Measurements from ENCODE around the gene TNS3. TPM values are rescaled to one million over a fixed set of nuclear protein-coding genes. Genes with fewer than 3 reads are reported as not detected.

Gene TNS3
- total RNA-seq, 1 donor from 2014 or later, result 92.9 TPM

DNA sequence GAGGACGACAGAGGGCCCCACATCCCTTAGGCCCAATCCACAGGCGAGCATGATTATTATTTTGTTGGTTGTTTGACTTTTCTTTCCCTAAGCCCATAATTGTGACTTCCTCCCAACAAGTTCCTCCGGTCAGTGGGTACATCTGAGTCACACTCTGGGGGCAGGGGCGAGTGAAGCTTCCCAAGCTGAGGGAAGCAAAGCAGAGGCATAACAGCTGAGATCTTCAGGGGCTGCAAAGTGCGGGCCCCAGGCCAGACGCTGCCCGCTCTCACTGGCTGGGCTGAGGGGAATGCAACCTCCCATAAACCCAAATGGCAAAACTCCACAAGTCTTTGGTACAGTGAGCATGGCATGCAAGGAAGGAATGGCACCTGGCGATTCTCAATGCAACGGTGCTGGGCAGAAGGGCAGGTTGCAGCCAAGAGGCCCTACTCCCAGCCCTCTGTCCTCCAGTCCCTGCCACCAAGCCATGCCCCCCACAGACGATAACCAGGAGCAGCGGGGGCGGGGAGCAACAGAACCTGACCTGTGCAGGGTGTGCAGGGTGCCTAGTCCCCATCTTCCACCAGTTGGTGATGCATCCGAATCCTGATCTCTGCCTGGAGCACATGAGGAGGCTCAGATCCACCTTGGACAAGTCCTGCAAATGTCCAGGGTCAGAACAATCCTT is 25.3 kb downstream of the TNS3 start:
- H3K9me3 Mint-ChIP-seq (ENCODE audit: unreplicated experiment), result no peaks in the 10 kb centered on the region
- H3K27me3 ChIP-seq (ENCODE audit: insufficient read depth, low read length), result no peaks in the 10 kb centered on the region
- TF ChIP-seq EZH2 (IDR thresholded peaks at IDR 0.05; ENCODE audit: insufficient read depth, low read length), result no peak
- TF ChIP-seq, protein P1, sequence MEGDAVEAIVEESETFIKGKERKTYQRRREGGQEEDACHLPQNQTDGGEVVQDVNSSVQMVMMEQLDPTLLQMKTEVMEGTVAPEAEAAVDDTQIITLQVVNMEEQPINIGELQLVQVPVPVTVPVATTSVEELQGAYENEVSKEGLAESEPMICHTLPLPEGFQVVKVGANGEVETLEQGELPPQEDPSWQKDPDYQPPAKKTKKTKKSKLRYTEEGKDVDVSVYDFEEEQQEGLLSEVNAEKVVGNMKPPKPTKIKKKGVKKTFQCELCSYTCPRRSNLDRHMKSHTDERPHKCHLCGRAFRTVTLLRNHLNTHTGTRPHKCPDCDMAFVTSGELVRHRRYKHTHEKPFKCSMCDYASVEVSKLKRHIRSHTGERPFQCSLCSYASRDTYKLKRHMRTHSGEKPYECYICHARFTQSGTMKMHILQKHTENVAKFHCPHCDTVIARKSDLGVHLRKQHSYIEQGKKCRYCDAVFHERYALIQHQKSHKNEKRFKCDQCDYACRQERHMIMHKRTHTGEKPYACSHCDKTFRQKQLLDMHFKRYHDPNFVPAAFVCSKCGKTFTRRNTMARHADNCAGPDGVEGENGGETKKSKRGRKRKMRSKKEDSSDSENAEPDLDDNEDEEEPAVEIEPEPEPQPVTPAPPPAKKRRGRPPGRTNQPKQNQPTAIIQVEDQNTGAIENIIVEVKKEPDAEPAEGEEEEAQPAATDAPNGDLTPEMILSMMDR (IDR thresholded peaks at IDR 0.05; ENCODE audit: insufficient read depth, low read depth, low read length), result no peak
- no peak overlapping the region for H3K4me3 ChIP-seq (ENCODE audit: insufficient read depth, low read depth, low read length)
- H3K4me1 Mint-ChIP-seq (ENCODE audit: low read depth, unreplicated experiment), result peaks cover 39% of the 10 kb centered on the region
- H3K9me3 ChIP-seq (ENCODE audit: insufficient read depth, low read depth, low read length), result no peaks in the 10 kb centered on the region
- H3K27me3 Mint-ChIP-seq (ENCODE audit: low read depth, unreplicated experiment), result no peaks in the 10 kb centered on the region
- no peak overlapping the region for H3K9ac ChIP-seq (ENCODE audit: low read length)
- H3K36me3 ChIP-seq (ENCODE audit: insufficient read depth, low read length), result no peaks in the 10 kb centered on the region
- H3K36me3 Mint-ChIP-seq (ENCODE audit: low read depth, unreplicated experiment), result peaks cover 14% of the 10 kb centered on the region
- peaks cover 6% of the 10 kb centered on the region for H4K20me1 ChIP-seq (ENCODE audit: insufficient read depth, low read length)
- peak overlapping the region; percentile 67 for H3K27ac Mint-ChIP-seq (ENCODE audit: unreplicated experiment)
- peak overlapping the region; percentile 36 for H3K4me2 ChIP-seq (ENCODE audit: low read length)
- H3K79me2 ChIP-seq (ENCODE audit: insufficient read depth, low read length), result peaks cover 61% of the 10 kb centered on the region
- DNase-seq (ENCODE audit: low read depth) (no peak), FAIRE-seq (no peak)
- H3K4me1 ChIP-seq (ENCODE audit: insufficient read depth, low read length), result peaks cover 38% of the 10 kb centered on the region
- H2AFZ ChIP-seq (ENCODE audit: low read depth, low read length), result no peak overlapping the region
- no peak overlapping the region for H3K27ac ChIP-seq (ENCODE audit: low read depth, low read length)
- peak overlapping the region; percentile 25 for H3K4me3 Mint-ChIP-seq (ENCODE audit: unreplicated experiment)

DNA sequence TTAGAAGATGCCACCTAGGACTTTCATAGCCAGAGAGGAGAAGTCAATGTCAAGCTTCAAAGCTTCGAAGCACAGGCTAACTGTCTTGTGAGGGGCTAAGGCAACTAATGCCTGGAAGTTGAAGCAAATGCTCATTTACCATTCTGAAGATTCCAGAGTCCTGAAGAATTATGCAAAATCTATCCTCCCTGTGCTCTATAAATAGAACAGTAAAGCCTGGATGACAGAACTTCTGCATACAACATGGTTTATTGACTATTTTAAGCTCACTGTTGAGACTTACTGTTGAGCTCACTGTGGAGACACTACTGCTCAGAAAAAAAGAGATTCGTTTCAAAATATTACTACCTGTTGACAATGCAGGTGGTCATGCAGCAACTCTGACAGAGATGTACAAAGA is 28.6 kb downstream of the TNS3 start:
- Mint-ChIP-seq H3K36me3 (ENCODE audit: low read depth, unreplicated experiment) (peaks cover 13% of the 10 kb centered on the region), H3K27ac (ENCODE audit: unreplicated experiment) (no peak overlapping the region), H3K27me3 (ENCODE audit: low read depth, unreplicated experiment) (no peaks in the 10 kb centered on the region), H3K4me3 (ENCODE audit: unreplicated experiment) (no peak overlapping the region), H3K4me1 (ENCODE audit: low read depth, unreplicated experiment) (peaks cover 40% of the 10 kb centered on the region), H3K9me3 (ENCODE audit: unreplicated experiment) (peaks cover under 1% of the 10 kb centered on the region)
- FAIRE-seq (no peak), DNase-seq (ENCODE audit: low read depth) (no peak)
- Histone ChIP-seq H3K4me3 (ENCODE audit: insufficient read depth, low read depth, low read length) (no peak overlapping the region), H3K9ac (ENCODE audit: low read length) (no peak overlapping the region), H3K4me2 (ENCODE audit: low read length) (peak overlapping the region; percentile 15), H3K9me3 (ENCODE audit: insufficient read depth, low read depth, low read length) (no peaks in the 10 kb centered on the region), H3K27ac (ENCODE audit: low read depth, low read length) (peak overlapping the region; percentile 27), H3K27me3 (ENCODE audit: insufficient read depth, low read length) (no peaks in the 10 kb centered on the region), H3K36me3 (ENCODE audit: insufficient read depth, low read length) (no peaks in the 10 kb centered on the region), H2AFZ (ENCODE audit: low read depth, low read length) (no peak overlapping the region), H3K4me1 (ENCODE audit: insufficient read depth, low read length) (peaks cover 39% of the 10 kb centered on the region), H3K79me2 (ENCODE audit: insufficient read depth, low read length) (peaks cover 53% of the 10 kb centered on the region), H4K20me1 (ENCODE audit: insufficient read depth, low read length) (peaks cover 6% of the 10 kb centered on the region)
- TF ChIP-seq EZH2 (IDR thresholded peaks at IDR 0.05; ENCODE audit: insufficient read depth, low read length), result no peak
- TF ChIP-seq, protein P1 (IDR thresholded peaks at IDR 0.05; ENCODE audit: insufficient read depth, low read depth, low read length), result no peak

DNA sequence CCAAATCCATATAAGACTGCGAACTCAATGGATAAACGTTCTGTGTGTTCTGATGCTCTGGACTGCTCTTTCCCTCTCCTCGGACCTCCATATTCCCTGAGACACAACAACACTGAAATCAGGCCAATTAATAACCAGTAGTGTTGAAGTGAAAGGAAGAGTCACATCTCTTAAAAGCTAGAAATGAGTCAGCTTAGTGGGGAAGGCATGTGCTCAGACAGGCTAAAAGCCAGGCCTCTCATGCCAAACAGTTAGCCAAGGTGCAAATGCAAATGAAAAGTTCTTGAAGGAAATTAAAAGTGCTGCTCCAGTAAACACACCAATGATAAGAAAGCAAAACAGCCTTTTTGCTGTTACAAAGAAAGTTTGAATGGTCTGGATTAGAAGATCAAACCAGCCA is 29.3 kb downstream of the TNS3 start:
- Histone ChIP-seq H3K4me1 (ENCODE audit: insufficient read depth, low read length) (peaks cover 32% of the 10 kb centered on the region), H3K9ac (ENCODE audit: low read length) (no peak overlapping the region), H3K36me3 (ENCODE audit: insufficient read depth, low read length) (no peaks in the 10 kb centered on the region), H3K4me2 (ENCODE audit: low read length) (peak overlapping the region; percentile 15), H4K20me1 (ENCODE audit: insufficient read depth, low read length) (peaks cover 12% of the 10 kb centered on the region), H3K27me3 (ENCODE audit: insufficient read depth, low read length) (no peaks in the 10 kb centered on the region), H3K27ac (ENCODE audit: low read depth, low read length) (peak overlapping the region; percentile 35), H3K9me3 (ENCODE audit: insufficient read depth, low read depth, low read length) (no peaks in the 10 kb centered on the region), H3K79me2 (ENCODE audit: insufficient read depth, low read length) (peaks cover 53% of the 10 kb centered on the region), H3K4me3 (ENCODE audit: insufficient read depth, low read depth, low read length) (no peak overlapping the region), H2AFZ (ENCODE audit: low read depth, low read length) (no peak overlapping the region)
- Mint-ChIP-seq H3K4me1 (ENCODE audit: low read depth, unreplicated experiment) (peaks cover 40% of the 10 kb centered on the region), H3K9me3 (ENCODE audit: unreplicated experiment) (peaks cover 3% of the 10 kb centered on the region), H3K4me3 (ENCODE audit: unreplicated experiment) (no peak overlapping the region), H3K27ac (ENCODE audit: unreplicated experiment) (peak overlapping the region; percentile 30), H3K36me3 (ENCODE audit: low read depth, unreplicated experiment) (peaks cover 12% of the 10 kb centered on the region), H3K27me3 (ENCODE audit: low read depth, unreplicated experiment) (no peaks in the 10 kb centered on the region)
- peak; percentile 29 for FAIRE-seq
- peak; percentile 89 for DNase-seq (ENCODE audit: low read depth)
- TF ChIP-seq EZH2 (IDR thresholded peaks at IDR 0.05; ENCODE audit: insufficient read depth, low read length), result no peak
- TF ChIP-seq, protein P1 (IDR thresholded peaks at IDR 0.05; ENCODE audit: insufficient read depth, low read depth, low read length), result no peak
